WI38 (cell line): ENCODE measurements around the gene DGKZ.

Experiments used
- H3K4me3 ChIP-seq: 2 replicates; pipeline ENCODE4 v1.5.1; 2011; ENCODE audit warnings: low read depth, mild to moderate bottlenecking, control low read depth, low read length
- CTCF ChIP-seq: IDR thresholded peaks from 2 replicates; pipeline ENCODE4 v1.5.1; 2012; ENCODE audit warnings: low read depth, mild to moderate bottlenecking, control low read depth, low read length

The DGKZ gene

GRCh38 chr11:46362156-46363030, 15.1 kb downstream of the DGKZ start:
- no peak for TF ChIP-seq CTCF
- no peak overlapping the region for H3K4me3 ChIP-seq

GRCh38 chr11:46363031-46363407, 15.8 kb downstream of the DGKZ start:
- H3K4me3 ChIP-seq: no peak overlapping the region
- no peak for TF ChIP-seq CTCF

- no peak overlapping the region for H3K4me3 ChIP-seq
- TF ChIP-seq CTCF: no peak
Observed at GRCh38 chr11:46363455-46364005, 16.3 kb downstream of the DGKZ start.

- H3K4me3 ChIP-seq: no peak overlapping the region
- no peak for TF ChIP-seq CTCF
Observed at GRCh38 chr11:46364056-46364455, 16.8 kb downstream of the DGKZ start.

GRCh38 chr11:46364791-46365190, 17.5 kb downstream of the DGKZ start:
- TF ChIP-seq CTCF: no peak
- H3K4me3 ChIP-seq: no peak overlapping the region

- no peak for TF ChIP-seq CTCF
- H3K4me3 ChIP-seq: no peak overlapping the region
Observed at GRCh38 chr11:46366260-46366659, 19.0 kb downstream of the DGKZ start.

GRCh38 chr11:46366661-46367161, 19.4 kb downstream of the DGKZ start:
- no peak for TF ChIP-seq CTCF
- no peak overlapping the region for H3K4me3 ChIP-seq
